IMR-90 (cell line): ENCODE measurements around the gene SYNGR4. TPM values are rescaled to one million over a fixed set of nuclear protein-coding genes. Genes with fewer than 3 reads are reported as not detected.

Experiments
- ATAC-seq: fragments of 200-7000 bp; cut with Tn5 transposase; 2 replicates; pipeline ENCODE4 v1.9.1; 2020; ENCODE audit warnings: low read depth, mild to moderate bottlenecking, moderate library complexity
- BruUV-seq: library from RNA; stranded (reverse); fragments of 400-500 nt; replicated peaks from 2 replicates; lab custom pipeline; 2021; lab: Mats Ljungman, UMichigan
- CTCF ChIA-PET: fragments of 300-600 bp; formaldehyde crosslinking; extraction: SDS; loops from one replicate; lab custom pipeline; 2021; ENCODE audit warnings: antibody characterized with exemption; lab: Yijun Ruan, JAX
- POLR2A ChIA-PET: fragments of 300-600 bp; sonication (Branson Sonifier 250); formaldehyde crosslinking; loops from one replicate; lab custom pipeline; 2022; ENCODE audit warnings: antibody characterized with exemption; ENCODE audit not compliant: unreplicated experiment; lab: Charles Lee
- DNase-seq: peaks from one replicate; pipeline ENCODE4 v3.0.0; 2013
- H2AFZ ChIP-seq: replicated peaks from 2 replicates; pipeline ENCODE3; 2013; ENCODE audit warnings: low read length, mild to moderate bottlenecking; ENCODE audit not compliant: poor library complexity
- H2AK5ac ChIP-seq: 2 replicates; pipeline ENCODE4 v1.6.1; 2013; ENCODE audit warnings: low read depth, low read length, inconsistent platforms
- H2AK9ac ChIP-seq: replicated peaks from 2 replicates; pipeline ENCODE3; 2013; ENCODE audit warnings: mild to moderate bottlenecking, low read depth, low read length, moderate library complexity; ENCODE audit not compliant: poor library complexity
- H2BK120ac ChIP-seq: 2 replicates; pipeline ENCODE4 v1.6.1; 2013; ENCODE audit warnings: low read depth, low read length, inconsistent platforms
- H2BK15ac ChIP-seq: 3 replicates; pipeline ENCODE4 v1.6.1; 2013; ENCODE audit warnings: low read depth, low read length, inconsistent platforms
- H2BK20ac ChIP-seq: 2 replicates; pipeline ENCODE4 v1.6.1; 2013; ENCODE audit warnings: low read depth, mild to moderate bottlenecking, inconsistent platforms, low read length, moderate library complexity
- H2BK5ac ChIP-seq: 2 replicates; pipeline ENCODE4 v1.6.1; 2013; ENCODE audit warnings: mild to moderate bottlenecking, low read depth, low read length, inconsistent platforms; ENCODE audit not compliant: poor library complexity, severe bottlenecking
- H3K14ac ChIP-seq: replicated peaks from 2 replicates; pipeline ENCODE4 v1.6.1; 2013; ENCODE audit warnings: low read depth, low read length, inconsistent platforms
- H3K18ac ChIP-seq: 2 replicates; pipeline ENCODE4 v1.6.1; 2013; ENCODE audit warnings: low read depth, low read length, control low read depth
- H3K23ac ChIP-seq: 2 replicates; pipeline ENCODE4 v1.6.1; 2013; ENCODE audit warnings: low read depth, low read length, inconsistent platforms
- H3K27ac ChIP-seq: 2 replicates; pipeline ENCODE4 v1.5.1; 2013; ENCODE audit warnings: mild to moderate bottlenecking, control low read depth, low read length; ENCODE audit not compliant: insufficient read depth
- H3K27me3 ChIP-seq: 2 replicates; pipeline ENCODE4 v1.6.1; 2013; ENCODE audit warnings: low read length; ENCODE audit not compliant: control insufficient read depth, insufficient read depth
- H3K36me3 ChIP-seq: 2 replicates; pipeline ENCODE4 v1.6.1; 2013; ENCODE audit warnings: low read length, mixed read lengths; ENCODE audit not compliant: control insufficient read depth, insufficient read depth
- H3K4ac ChIP-seq: 2 replicates; pipeline ENCODE4 v1.6.1; 2013; ENCODE audit warnings: low read depth, low read length, inconsistent platforms
- H3K4me1 ChIP-seq: 2 replicates; pipeline ENCODE4 v1.6.1; 2013; ENCODE audit warnings: low read length, mixed read lengths; ENCODE audit not compliant: control insufficient read depth, insufficient read depth
- H3K4me2 ChIP-seq: 2 replicates; pipeline ENCODE4 v1.6.1; 2013; ENCODE audit warnings: low read depth, mild to moderate bottlenecking, control low read depth, low read length, moderate library complexity
- H3K4me3 ChIP-seq: 2 replicates; pipeline ENCODE4 v1.5.1; 2013; ENCODE audit warnings: low read depth, mild to moderate bottlenecking, control low read depth, low read length, moderate library complexity; ENCODE audit not compliant: insufficient read depth
- H3K56ac ChIP-seq: 2 replicates; pipeline ENCODE4 v1.6.1; 2013; ENCODE audit warnings: low read length, inconsistent platforms; ENCODE audit not compliant: insufficient read depth; ENCODE audit errors: extremely low read depth
- H3K79me1 ChIP-seq, 2 experiments: 2 replicates each; pipeline ENCODE4 v1.6.1; 2013; ENCODE audit warnings: low read length in 2 of 2, inconsistent platforms in 1 of 2, low read depth in 1 of 2
- H3K9ac ChIP-seq: 2 replicates; pipeline ENCODE4 v1.6.1; 2013; ENCODE audit warnings: low read depth, low read length, control low read depth
- H3K9me1 ChIP-seq: 2 replicates; pipeline ENCODE4 v1.6.1; 2013; ENCODE audit warnings: low read length, inconsistent platforms; ENCODE audit not compliant: insufficient read depth
- H3K9me3 ChIP-seq: 2 replicates; pipeline ENCODE4 v1.6.1; 2013; ENCODE audit warnings: low read length; ENCODE audit not compliant: control insufficient read depth, insufficient read depth
- H4K20me1 ChIP-seq: 2 replicates; pipeline ENCODE4 v1.6.1; 2013; ENCODE audit warnings: low read length, inconsistent platforms; ENCODE audit not compliant: insufficient read depth
- H4K5ac ChIP-seq: 2 replicates; pipeline ENCODE4 v1.6.1; 2013; ENCODE audit warnings: mild to moderate bottlenecking, low read depth, low read length, control low read depth
- H4K8ac ChIP-seq, 2 experiments: 2 replicates each; pipeline ENCODE4 v1.6.1; 2013; ENCODE audit warnings: low read depth in 2 of 2, low read length in 2 of 2, control low read depth in 1 of 2, inconsistent platforms in 1 of 2
- H4K91ac ChIP-seq: 2 replicates; pipeline ENCODE4 v1.6.1; 2013; ENCODE audit warnings: low read depth, low read length, inconsistent platforms; ENCODE audit not compliant: insufficient read depth
- BHLHE40 ChIP-seq: fragments of 150-350 bp; IDR thresholded peaks from 2 replicates; pipeline ENCODE4 v1.6.1; 2016; ENCODE audit warnings: mild to moderate bottlenecking, low read depth, low read length
- CEBPB ChIP-seq: IDR thresholded peaks from 2 replicates; pipeline ENCODE4 v1.6.1; 2012; ENCODE audit warnings: low read depth, low read length, improper control_type of control experiment
- CHD1 ChIP-seq: IDR thresholded peaks from 2 replicates; pipeline ENCODE4 v1.6.1; 2012; ENCODE audit warnings: low read depth, low read length, improper control_type of control experiment
- CTCF ChIP-seq: conservative IDR thresholded peaks from 2 replicates; pipeline ENCODE4 v1.5.1; 2012; ENCODE audit warnings: mild to moderate bottlenecking, low read depth, low read length, improper control_type of control experiment
- ELK1 ChIP-seq: fragments of 150-350 bp; IDR thresholded peaks from 2 replicates; pipeline ENCODE4 v1.6.1; 2016; ENCODE audit warnings: low read depth, mild to moderate bottlenecking, low read length, moderate library complexity, borderline replicate concordance
- FOS ChIP-seq: fragments of 150-350 bp; IDR thresholded peaks from 2 replicates; pipeline ENCODE4 v1.6.1; 2016; ENCODE audit warnings: low read depth, low read length
- MAFK ChIP-seq: IDR thresholded peaks from 2 replicates; pipeline ENCODE4 v1.6.1; 2012; ENCODE audit warnings: low read depth, low read length, improper control_type of control experiment
- MAZ ChIP-seq: IDR thresholded peaks from 2 replicates; pipeline ENCODE4 v1.6.1; 2012; ENCODE audit warnings: low read depth, mild to moderate bottlenecking, low read length, improper control_type of control experiment, moderate library complexity, borderline replicate concordance
- MXI1 ChIP-seq: IDR thresholded peaks from 2 replicates; pipeline ENCODE4 v1.6.1; 2012; ENCODE audit warnings: low read depth, mild to moderate bottlenecking, low read length, moderate library complexity, borderline replicate concordance
- NFE2L2 ChIP-seq: fragments of 150-350 bp; IDR thresholded peaks from 2 replicates; pipeline ENCODE4 v1.6.1; 2016; ENCODE audit warnings: low read depth, mild to moderate bottlenecking, low read length
- POLR2A ChIP-seq: IDR thresholded peaks from 2 replicates; pipeline ENCODE4 v1.6.1; 2012; ENCODE audit warnings: mild to moderate bottlenecking, low read depth, low read length
- RAD21 ChIP-seq: IDR thresholded peaks from 2 replicates; pipeline ENCODE4 v1.6.1; 2012; ENCODE audit warnings: low read length, improper control_type of control experiment
- RCOR1 ChIP-seq: IDR thresholded peaks from 2 replicates; pipeline ENCODE4 v1.6.1; 2012; ENCODE audit warnings: mild to moderate bottlenecking, low read length, improper control_type of control experiment; ENCODE audit not compliant: insufficient replicate concordance
- RFX5 ChIP-seq: IDR thresholded peaks from 2 replicates; pipeline ENCODE4 v1.8.0; 2012; ENCODE audit warnings: low read depth, mild to moderate bottlenecking, low read length, moderate library complexity
- SMC3 ChIP-seq: fragments of 150-350 bp; IDR thresholded peaks from 2 replicates; pipeline ENCODE4 v1.6.1; 2016; ENCODE audit warnings: low read depth, mild to moderate bottlenecking, antibody characterized with exemption, low read length, moderate library complexity
- USF2 ChIP-seq: fragments of 150-350 bp; IDR thresholded peaks from 2 replicates; pipeline ENCODE4 v1.6.1; 2017; ENCODE audit warnings: mild to moderate bottlenecking, antibody characterized with exemption, low read length, low read depth
- WGBS, 2 experiments: methylation state at CpG; one replicate each; pipeline versions ENCODE4 v1.1.5 to v1.1.7; 2013; ENCODE audit warnings: missing lambda C conversion rate in 2 of 2; ENCODE audit not compliant: insufficient read length in 1 of 2; ENCODE audit errors: extremely low coverage in 2 of 2; 5-methylcytosine and 5-hydroxymethylcytosine counted together
- dilution Hi-C: fragments of 300-500 bp; cut with HindIII; formaldehyde crosslinking; loops from one replicate; pipeline ENCODE4 v1.14.3; 2018; ENCODE audit warnings: low sequenced_read_pairs; ENCODE audit not compliant: unreplicated experiment
- in situ Hi-C: fragments of 300-500 bp; cut with MboI; formaldehyde crosslinking; loops from 3 replicates; pipeline ENCODE4 v1.14.3; 2019; ENCODE audit warnings: low sequenced_read_pairs, inconsistent platforms, mixed read lengths
- intact Hi-C: fragments of 100-400 bp; cut with micrococcal nuclease; formaldehyde crosslinking; loops from 2 replicates; pipeline ENCODE4 v1.10.0; 2022
- polyA plus RNA-seq, 3 experiments: library from polyadenylated mRNA; depleted of rRNA; stranded (reverse); fragments of >200 nt; gene quantifications; 2 replicates each; pipeline ENCODE4 v1.2.3, GENCODE V29; 2012; ENCODE audit warnings: low replicate concordance in 1 of 3
- total RNA-seq: library from RNA; depleted of rRNA; stranded (reverse); fragments of >200 nt; gene quantifications from 2 replicates; pipeline ENCODE4 v1.2.3, GENCODE V29; 2012

SYNGR4 gene
- total and polyA plus RNA-seq, 2 of the 4 experiments (the other 2 are of a cell fraction) = not detected

GRCh38 chr19:48353677-48354076, 10.5 kb upstream of the SYNGR4 start:
- H3K27me3 ChIP-seq = no peaks in the 10 kb centered on the region
- no peak overlapping the region for H2BK20ac ChIP-seq
- H2BK15ac ChIP-seq = no peak overlapping the region
- no peak overlapping the region for H3K4me2 ChIP-seq
- DNase-seq (peak; percentile 33), ATAC-seq (no peak)
- ChIA-PET CTCF (no interaction called here), POLR2A (no interaction called here)
- no peaks in the 10 kb centered on the region for H3K4me1 ChIP-seq
- no peaks in the 10 kb centered on the region for H3K79me1 ChIP-seq
- no peak overlapping the region for H2BK120ac ChIP-seq
- peaks cover 10% of the 10 kb centered on the region; the same call in 1 of the 2 replicates for H3K9me1 ChIP-seq
- H3K4ac ChIP-seq = no peak overlapping the region
- H4K20me1 ChIP-seq = no peaks in the 10 kb centered on the region
- H2BK5ac ChIP-seq = no peak overlapping the region
- no peak overlapping the region for H3K27ac ChIP-seq
- TF ChIP-seq CEBPB = no peak
- TF ChIP-seq RFX5 = no peak
- TF ChIP-seq RAD21 = no peak
- TF ChIP-seq NFE2L2 = no peak
- TF ChIP-seq USF2 = no peak
- TF ChIP-seq RCOR1 = no peak
- no peak for TF ChIP-seq POLR2A
- TF ChIP-seq CTCF = no peak
- no peak for TF ChIP-seq MXI1
- no peak for TF ChIP-seq MAFK
- TF ChIP-seq CHD1 = no peak
- no peak for TF ChIP-seq ELK1
- TF ChIP-seq BHLHE40 = no peak
- TF ChIP-seq FOS = no peak
- TF ChIP-seq MAZ = no peak
- TF ChIP-seq SMC3 = no peak
- H3K56ac ChIP-seq = no peak overlapping the region
- no peaks in the 10 kb centered on the region for H3K9me3 ChIP-seq
- no peak overlapping the region for H4K8ac ChIP-seq
- H3K14ac ChIP-seq = no peak overlapping the region
- H3K23ac ChIP-seq = no peak overlapping the region
- intact Hi-C loops (no loop called here), dilution Hi-C loops (no loop called here), in situ Hi-C loops (no loop called here)
- 100% methylated on average over 3 of the region's 5 CpGs; no CpG with 5 or more reads in 1 of the 2 experiments for WGBS, 2 experiments
- no TSS peak for BruUV-seq
- no peak overlapping the region for H3K18ac ChIP-seq
- H4K5ac ChIP-seq = no peak overlapping the region
- H3K36me3 ChIP-seq = no peaks in the 10 kb centered on the region
- H2AK9ac ChIP-seq = no peak overlapping the region
- no peak overlapping the region for H2AK5ac ChIP-seq
- H3K4me3 ChIP-seq = no peak overlapping the region
- H3K9ac ChIP-seq = no peak overlapping the region
- no peak overlapping the region for H4K91ac ChIP-seq
- H2AFZ ChIP-seq = no peak overlapping the region
